WTC11 (cell line): ENCODE data around the gene SH3PXD2A.

Experiments used
- JUN ChIP-seq: sonication (generic); formaldehyde crosslinking; IDR thresholded peaks from 2 replicates; pipeline ENCODE4 v1.8.0; 2023; ENCODE audit warnings: mild to moderate bottlenecking, missing genetic modification reagents
- SMAD3 ChIP-seq: sonication (generic); formaldehyde crosslinking; IDR thresholded peaks from 2 replicates; pipeline ENCODE4 v1.8.0; 2022; ENCODE audit warnings: missing genetic modification reagents, mild to moderate bottlenecking, borderline replicate concordance

DNA sequence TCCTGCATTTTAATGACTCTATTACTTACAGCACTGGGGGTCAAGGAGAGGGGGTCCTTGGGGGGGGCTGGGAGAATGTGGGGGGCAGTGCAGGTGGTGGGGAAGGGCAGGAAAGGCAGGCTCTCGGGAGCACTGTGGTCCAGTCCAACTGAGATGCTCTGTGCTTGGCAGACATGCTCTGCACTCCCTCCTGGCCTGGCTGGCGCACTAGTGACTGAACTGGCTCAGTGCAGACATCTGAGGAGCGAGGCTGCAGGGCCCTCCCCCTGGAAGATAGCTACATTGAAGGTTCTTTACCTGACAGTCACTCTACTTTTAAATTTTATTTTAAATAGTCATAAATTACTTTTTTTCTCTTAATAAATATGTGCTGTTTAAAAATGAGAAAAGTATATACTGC, 256.2 kb downstream of the SH3PXD2A start:
- TF ChIP-seq SMAD3 (no peak), JUN (CRISPR knock-in tag) (no peak)
